Stomach (tissue), 19 donors: ENCODE data around the gene PYGM. TPM values are rescaled to one million over a fixed set of nuclear protein-coding genes. Genes with fewer than 3 reads are reported as not detected.
A peak's percentile ranks its signal among the peaks of the same experiment; 100 is the strongest.

Experiments used
- DNase-seq, 2 donors: peaks; one replicate each; pipeline versions ENCODE4 v3.0.0 to v3.0.0-alpha.2; 2013 to 2019
- H3K27ac ChIP-seq, 5 donors: fragments of 200-600 bp in 4 of 5; sonication (generic) in 4 of 5; one replicate each; pipeline ENCODE4 v1.5.1; 2013 to 2019; ENCODE audit warnings: mild to moderate bottlenecking in 1 of 5, moderate library complexity in 1 of 5
- H3K27me3 ChIP-seq, 3 donors: fragments of 200-600 bp; sonication (generic); one replicate each; pipeline ENCODE4 v1.5.1; 2017 to 2019; ENCODE audit warnings: mixed run types in 1 of 3
- H3K36me3 ChIP-seq, 4 donors: fragments of 200-600 bp; sonication (generic); 1 replicate in 3 of 4; 2 replicates in 1 of 4; pipeline ENCODE4 v1.5.1; 2016 to 2019
- H3K4me1 ChIP-seq, 4 donors: fragments of 200-600 bp; sonication (generic); one replicate each; pipeline ENCODE4 v1.5.1; 2016 to 2019
- H3K4me3 ChIP-seq, 4 donors: fragments of 200-600 bp; sonication (generic) in 3 of 4; one replicate each; pipeline ENCODE4 v1.5.1; 2016 to 2019; ENCODE audit warnings: mild to moderate bottlenecking in 1 of 4
- H3K9me3 ChIP-seq, 4 donors: fragments of 200-600 bp; sonication (generic); one replicate each; pipeline ENCODE4 v1.5.1; 2016 to 2019
- EP300 ChIP-seq: sonication (generic); formaldehyde crosslinking; IDR thresholded peaks from one replicate; pipeline ENCODE4 v1.6.1; 2017; ENCODE audit warnings: antibody characterized with exemption
- POLR2A ChIP-seq, 4 donors: fragments of 450-650 bp; IDR thresholded peaks; one replicate each; pipeline ENCODE4 v1.6.1; 2016; ENCODE audit warnings: antibody characterized with exemption in 4 of 4, control low read depth in 2 of 4, mild to moderate bottlenecking in 1 of 4, moderate library complexity in 1 of 4
- POLR2AphosphoS5 ChIP-seq, 3 donors: sonication (generic); formaldehyde crosslinking; IDR thresholded peaks; one replicate each; pipeline ENCODE4 v1.6.1; 2016; ENCODE audit warnings: antibody characterized with exemption in 3 of 3
- WGBS, 5 donors: extraction: QIAGEN DNeasy Blood & Tissue Kit in 3 of 5; methylation state at CpG; one replicate each; pipeline versions ENCODE4 v1.1.5 to v1.1.7; 2013 to 2018; 5-methylcytosine and 5-hydroxymethylcytosine counted together
- intact Hi-C: fragments of 100-400 bp; cut with DNase I; formaldehyde crosslinking; loops from one replicate; pipeline ENCODE4 v1.15.1; 2023; ENCODE audit warnings: low total_unique reads
- long read RNA-seq, 10 donors: transcript quantifications; one replicate each; lab custom pipeline, GENCODE V29; 2026
- polyA plus RNA-seq, 3 donors: library from polyadenylated mRNA; stranded (reverse); fragments of 200-250 nt; gene quantifications; one replicate each; pipeline ENCODE4 v1.2.3, GENCODE V29; 2013
- total RNA-seq, 5 donors: library from RNA; depleted of rRNA; stranded (reverse); fragments of >200 nt; gene quantifications; one replicate each; pipeline versions ENCODE4 v1.1.0 to v1.2.3, GENCODE V29; 2014 to 2016
- TF ChIP-seq, protein P1 (sequence below), 7 experiments: fragments of 450-650 bp in 4 of 7; fragments of 200-600 bp in 3 of 7; sonication (generic) in 3 of 7; IDR thresholded peaks; one replicate each; pipeline ENCODE4 v1.5.1; 2016 to 2019; ENCODE audit warnings: antibody characterized with exemption in 7 of 7, control low read depth in 2 of 7, mild to moderate bottlenecking in 1 of 7
- donor health status: healthy with polysubstance abuse.
- donor health status: Bipolar disorder and iron deficiency.
- donor health status: healthy.

The PYGM gene
- total RNA-seq = 1 to 10 TPM in 2 of 5 donors, under 1 TPM in 2, not detected in 1; 0.58 to 2.0 (median 1.4) TPM
- polyA plus RNA-seq = 1 to 10 TPM in 2 of 3 donors, under 1 TPM in 1; 0.37 to 3.5 (median 3.1) TPM
- long read RNA-seq, donor 1 = 0 reads
- long read RNA-seq, donor 2, partial matches to known transcripts = 0 of 1 reads
- long read RNA-seq, donor 2, other reads (novel, unspliced or antisense) = 0 of 1 reads
- long read RNA-seq, donor 3 = 0 reads
- long read RNA-seq, donor 4 = 0 reads
- long read RNA-seq, donor 5, partial matches to known transcripts = 0 of 1 reads
- long read RNA-seq, donor 5, other reads (novel, unspliced or antisense) = 0 of 1 reads
- long read RNA-seq, donor 6 = 0 reads
- long read RNA-seq, donor 7, partial matches to known transcripts = 0 of 1 reads
- long read RNA-seq, donor 7, other reads (novel, unspliced or antisense) = 0 of 1 reads
- long read RNA-seq, donor 8, partial matches to known transcripts = 0 of 1 reads
- long read RNA-seq, donor 8, other reads (novel, unspliced or antisense) = 0 of 1 reads
- long read RNA-seq, donor 9 = 0 reads
- long read RNA-seq, donor 10 = 0 reads

DNA sequence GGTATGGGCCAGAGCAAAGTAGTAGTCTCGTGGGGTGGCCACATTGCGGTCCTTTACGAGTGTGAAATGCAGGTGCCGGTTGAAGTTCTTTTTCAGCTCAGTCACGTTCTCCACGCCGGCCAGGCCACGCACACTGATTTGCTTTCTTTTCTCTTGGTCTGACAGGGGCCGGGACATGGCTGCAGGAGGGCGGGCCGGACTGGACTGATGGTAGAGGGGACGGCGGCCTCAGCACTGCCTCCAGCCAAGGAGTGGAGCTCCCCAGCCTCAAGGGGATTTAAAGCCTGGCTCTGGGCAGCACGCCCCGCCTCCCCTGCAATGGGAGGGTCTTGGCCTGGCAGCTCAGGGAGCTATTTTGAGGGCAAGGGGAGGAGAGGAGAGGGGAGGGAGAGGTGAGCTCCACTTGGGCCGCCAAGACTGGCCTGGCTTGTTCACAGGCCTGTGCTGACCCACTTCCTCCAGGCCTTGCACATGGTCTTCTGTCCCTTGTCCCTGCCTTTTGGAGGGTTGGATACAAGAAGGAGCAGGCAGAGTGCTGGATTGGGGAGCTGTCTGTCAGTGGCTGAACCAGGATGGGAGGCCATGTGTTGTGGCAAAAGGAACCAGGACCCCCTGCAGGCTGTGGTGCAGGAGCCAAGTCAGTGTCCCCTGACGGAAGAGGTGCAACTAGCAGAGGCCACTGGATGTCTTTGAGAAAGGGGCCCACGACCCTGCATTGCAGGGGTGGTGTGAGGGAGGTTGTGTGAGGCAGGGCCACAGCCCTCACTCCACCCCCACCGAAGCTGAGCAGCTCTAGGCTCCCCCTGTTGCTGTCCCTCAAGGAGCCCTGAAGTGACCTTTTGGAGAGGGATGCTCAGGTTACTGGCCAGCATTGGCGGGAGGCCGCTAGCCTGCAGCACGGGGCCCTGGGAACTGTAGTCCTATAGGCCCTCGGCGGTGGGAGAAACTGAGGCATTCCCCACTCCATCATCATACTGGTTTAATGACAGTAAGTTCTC is at the start of gene PYGM:
Gene PYGM, minus strand, starts transcription at position 253 of the 998 bp plus-strand sequence. Its CDS starts 76 bp downstream, at position 177.
- H3K4me1 ChIP-seq = peaks cover 36 to 69% (median 56%) of the 10 kb centered on the region in 4 donors
- H3K36me3 ChIP-seq = peaks cover 29 to 34% (median 32%) of the 10 kb centered on the region in 4 donors
- H3K9me3 ChIP-seq = no peaks in the 10 kb centered on the region
- no peaks in the 10 kb centered on the region for H3K27me3 ChIP-seq
- DNase-seq = peak in 1 of 2 donors; percentile 90
- H3K27ac ChIP-seq = peak within 1 kb of the TSS; percentile 6 to 77 (median 61)
- 36 to 51% (median 38%) methylated on average over 21 to 24 of the region's 24 CpGs for WGBS, 5 donors
- TF ChIP-seq EP300 (no peak), POLR2A (IDR thresholded peaks at IDR 0.05) (no peak), POLR2AphosphoS5 (IDR thresholded peaks at IDR 0.05) (peak in 1 of 3 donors; percentile 40)
- TF ChIP-seq, protein P1, sequence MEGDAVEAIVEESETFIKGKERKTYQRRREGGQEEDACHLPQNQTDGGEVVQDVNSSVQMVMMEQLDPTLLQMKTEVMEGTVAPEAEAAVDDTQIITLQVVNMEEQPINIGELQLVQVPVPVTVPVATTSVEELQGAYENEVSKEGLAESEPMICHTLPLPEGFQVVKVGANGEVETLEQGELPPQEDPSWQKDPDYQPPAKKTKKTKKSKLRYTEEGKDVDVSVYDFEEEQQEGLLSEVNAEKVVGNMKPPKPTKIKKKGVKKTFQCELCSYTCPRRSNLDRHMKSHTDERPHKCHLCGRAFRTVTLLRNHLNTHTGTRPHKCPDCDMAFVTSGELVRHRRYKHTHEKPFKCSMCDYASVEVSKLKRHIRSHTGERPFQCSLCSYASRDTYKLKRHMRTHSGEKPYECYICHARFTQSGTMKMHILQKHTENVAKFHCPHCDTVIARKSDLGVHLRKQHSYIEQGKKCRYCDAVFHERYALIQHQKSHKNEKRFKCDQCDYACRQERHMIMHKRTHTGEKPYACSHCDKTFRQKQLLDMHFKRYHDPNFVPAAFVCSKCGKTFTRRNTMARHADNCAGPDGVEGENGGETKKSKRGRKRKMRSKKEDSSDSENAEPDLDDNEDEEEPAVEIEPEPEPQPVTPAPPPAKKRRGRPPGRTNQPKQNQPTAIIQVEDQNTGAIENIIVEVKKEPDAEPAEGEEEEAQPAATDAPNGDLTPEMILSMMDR (IDR thresholded peaks at IDR 0.05) = no peak
- H3K4me3 ChIP-seq = peak within 1 kb of the TSS; percentile 14 to 35 (median 28)
- intact Hi-C loops = no loop called here

DNA sequence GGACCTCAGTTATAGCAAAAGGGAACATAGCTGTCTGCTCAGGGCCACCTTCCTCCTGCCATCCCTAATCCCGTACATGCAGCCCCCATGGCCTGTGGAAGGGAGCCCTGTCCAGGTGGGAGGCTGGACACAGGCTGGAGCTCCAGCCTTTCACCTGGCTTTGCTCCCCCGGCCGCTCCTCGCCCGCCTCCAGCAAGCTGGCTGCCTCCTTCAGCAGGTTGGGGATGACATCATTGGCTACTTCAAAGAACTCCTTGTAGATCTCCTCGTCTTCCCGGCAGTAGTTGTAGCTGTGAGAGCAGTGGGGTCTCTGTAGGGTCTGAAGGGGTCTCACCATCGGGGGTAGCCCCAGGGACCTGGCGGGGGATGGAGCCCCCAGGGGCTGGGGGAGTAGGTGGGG is 45.7 kb upstream of the PYGM start:
- WGBS, 5 donors = 85 to 95% (median 95%) methylated on average over 6 to 9 of the region's 9 CpGs
- Histone ChIP-seq H3K4me3 (no peak overlapping the region), H3K4me1 (peaks cover 31 to 59% (median 50%) of the 10 kb centered on the region in 4 donors), H3K36me3 (peaks cover 10 to 45% (median 40%) of the 10 kb centered on the region in 4 donors), H3K27ac (no peak overlapping the region), H3K27me3 (no peaks in the 10 kb centered on the region), H3K9me3 (no peaks in the 10 kb centered on the region)
- DNase-seq = no peak
- intact Hi-C loops = no loop called here
- TF ChIP-seq POLR2A (IDR thresholded peaks at IDR 0.05) (no peak), POLR2AphosphoS5 (IDR thresholded peaks at IDR 0.05) (no peak), EP300 (no peak)
- TF ChIP-seq, protein P1 (IDR thresholded peaks at IDR 0.05) = no peak

DNA sequence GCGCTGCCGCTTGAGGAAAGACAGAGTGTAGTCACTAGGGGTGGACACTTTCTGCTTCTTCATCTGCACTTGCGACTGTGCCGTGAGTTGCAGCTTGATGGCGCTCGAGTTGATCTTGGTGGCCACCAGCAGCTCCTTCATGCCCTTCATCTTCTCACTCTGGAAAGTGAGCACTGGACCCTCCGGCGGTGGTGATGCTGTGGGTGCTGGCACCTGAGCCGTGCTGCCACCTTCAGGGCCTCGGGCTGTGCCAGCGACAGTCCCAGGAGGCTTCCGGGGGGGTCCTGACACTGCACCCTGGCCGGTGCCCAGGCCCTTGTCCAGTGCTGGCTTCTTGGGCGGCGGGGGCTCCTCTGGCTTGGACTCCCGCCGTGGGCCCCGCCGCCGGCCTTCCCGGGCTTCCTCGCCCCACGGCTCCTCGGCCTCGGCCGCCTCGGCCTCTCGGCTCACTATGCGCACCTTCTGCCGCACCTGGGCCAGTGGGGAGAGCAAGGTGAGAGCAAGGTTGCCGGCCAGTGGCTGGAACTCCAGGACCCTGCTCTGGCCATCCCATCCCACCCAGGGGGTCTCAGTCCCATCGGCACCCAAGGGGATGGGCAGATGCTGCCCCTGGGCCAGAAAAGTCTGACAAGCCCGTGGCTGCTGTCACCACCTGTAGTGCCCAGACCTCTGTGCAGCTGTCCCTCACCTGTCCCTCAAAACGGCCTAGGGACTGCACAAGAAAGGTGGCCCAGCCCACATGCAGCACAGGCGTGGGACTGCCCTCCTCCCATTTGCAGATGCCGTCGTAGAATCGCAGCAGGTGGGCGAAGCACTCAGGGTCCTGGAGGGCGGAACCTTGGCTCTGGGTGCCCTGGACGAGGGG is 44.8 kb upstream of the PYGM start:
- Histone ChIP-seq H3K36me3 (peaks cover 10 to 54% (median 49%) of the 10 kb centered on the region in 4 donors), H3K27me3 (no peaks in the 10 kb centered on the region), H3K4me1 (peaks cover 28 to 54% (median 44%) of the 10 kb centered on the region in 4 donors), H3K4me3 (peak overlapping the region in 1 of 4 donors; percentile 73), H3K9me3 (no peaks in the 10 kb centered on the region), H3K27ac (peak overlapping the region; percentile 78 to 91 (median 88))
- 83 to 95% (median 92%) methylated on average over 10 to 41 of the region's 41 CpGs for WGBS, 5 donors
- TF ChIP-seq EP300 (no peak), POLR2A (IDR thresholded peaks at IDR 0.05) (no peak), POLR2AphosphoS5 (IDR thresholded peaks at IDR 0.05) (no peak)
- TF ChIP-seq, protein P1 (IDR thresholded peaks at IDR 0.05) = no peak
- DNase-seq = no peak
- intact Hi-C loops = no loop called here
